ENCODE measurements around the gene ACOX1.

ACOX1 gene

DNA sequence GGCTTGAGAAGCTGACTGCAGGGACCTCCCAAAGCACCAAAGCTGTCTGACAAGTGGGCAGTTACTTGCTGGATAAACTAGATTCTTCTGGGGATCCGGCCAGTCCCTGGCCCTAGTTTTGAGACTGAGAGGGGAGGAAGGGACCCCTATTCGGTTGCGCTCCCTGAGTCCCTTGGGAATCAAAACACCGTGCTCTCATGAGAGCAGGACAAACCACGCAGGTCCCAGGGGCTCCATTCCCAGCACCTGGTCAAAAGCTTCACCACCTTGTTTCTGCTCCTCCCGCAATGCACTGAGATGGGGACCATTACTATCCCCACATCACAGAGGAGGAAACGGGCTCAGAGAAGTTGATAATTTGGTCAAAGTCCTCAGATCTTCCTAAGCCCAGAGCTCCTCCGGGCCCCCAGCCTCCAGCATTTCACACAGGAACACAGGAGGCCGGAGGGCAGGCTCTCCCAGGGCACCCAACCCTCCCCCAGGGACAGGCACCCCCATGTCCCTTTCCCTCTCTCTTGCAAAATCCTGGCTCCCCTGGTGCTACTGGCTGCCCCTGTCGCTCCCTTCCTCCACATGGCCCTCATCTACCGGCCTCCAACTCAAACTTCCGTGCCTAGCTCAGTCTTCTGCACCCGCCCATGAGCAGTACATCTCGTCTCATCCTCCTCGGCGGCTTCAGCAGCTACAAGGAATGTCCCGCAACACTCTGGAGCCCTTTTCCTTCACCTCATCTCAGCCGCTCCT, 85.5 kb downstream of the ACOX1 start:
- TF ChIP-seq, protein P1, sequence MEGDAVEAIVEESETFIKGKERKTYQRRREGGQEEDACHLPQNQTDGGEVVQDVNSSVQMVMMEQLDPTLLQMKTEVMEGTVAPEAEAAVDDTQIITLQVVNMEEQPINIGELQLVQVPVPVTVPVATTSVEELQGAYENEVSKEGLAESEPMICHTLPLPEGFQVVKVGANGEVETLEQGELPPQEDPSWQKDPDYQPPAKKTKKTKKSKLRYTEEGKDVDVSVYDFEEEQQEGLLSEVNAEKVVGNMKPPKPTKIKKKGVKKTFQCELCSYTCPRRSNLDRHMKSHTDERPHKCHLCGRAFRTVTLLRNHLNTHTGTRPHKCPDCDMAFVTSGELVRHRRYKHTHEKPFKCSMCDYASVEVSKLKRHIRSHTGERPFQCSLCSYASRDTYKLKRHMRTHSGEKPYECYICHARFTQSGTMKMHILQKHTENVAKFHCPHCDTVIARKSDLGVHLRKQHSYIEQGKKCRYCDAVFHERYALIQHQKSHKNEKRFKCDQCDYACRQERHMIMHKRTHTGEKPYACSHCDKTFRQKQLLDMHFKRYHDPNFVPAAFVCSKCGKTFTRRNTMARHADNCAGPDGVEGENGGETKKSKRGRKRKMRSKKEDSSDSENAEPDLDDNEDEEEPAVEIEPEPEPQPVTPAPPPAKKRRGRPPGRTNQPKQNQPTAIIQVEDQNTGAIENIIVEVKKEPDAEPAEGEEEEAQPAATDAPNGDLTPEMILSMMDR (IDR thresholded peaks at IDR 0.05; ENCODE audit: control insufficient read depth, insufficient read depth, low read depth, low read length, missing control alignments), result no peak
- no peak for DNase-seq (ENCODE audit: low read depth)
- no peak overlapping the region for H3K4me3 ChIP-seq (ENCODE audit: control insufficient read depth, low read depth, low read length)

DNA sequence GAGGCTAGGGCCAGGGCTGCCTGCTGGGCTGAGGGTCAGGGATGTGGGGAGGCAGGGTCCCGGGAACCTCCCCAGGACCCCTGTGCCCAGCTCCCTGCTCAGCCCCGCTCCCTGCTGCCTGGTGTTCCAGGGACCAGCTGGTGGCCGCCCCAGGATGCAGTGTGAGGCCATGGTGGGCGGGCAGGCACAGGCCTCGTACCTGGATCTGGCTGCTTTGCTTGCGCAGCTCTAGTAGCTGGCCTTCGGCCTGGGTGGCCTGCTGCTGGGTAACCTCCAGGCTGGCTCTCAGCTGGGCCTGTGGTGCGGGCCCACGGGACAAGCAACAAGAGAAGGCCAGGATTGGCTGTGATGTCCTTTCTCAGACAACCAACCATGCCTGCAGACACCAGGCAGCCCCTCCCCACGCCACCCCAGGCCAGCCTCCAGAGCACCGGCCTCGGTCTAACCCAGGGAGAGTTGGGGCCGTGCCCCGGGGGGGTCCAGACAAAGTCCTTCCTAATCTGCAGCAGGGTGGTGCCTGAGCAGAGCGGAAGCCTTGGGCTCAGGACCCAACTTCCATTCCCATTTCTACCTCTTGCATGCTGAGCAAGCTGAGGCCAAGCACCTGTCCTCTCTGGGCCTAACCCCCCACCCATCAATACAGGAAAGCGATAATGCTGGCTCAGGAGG, 86.3 kb downstream of the ACOX1 start:
- TF ChIP-seq, protein P1 (IDR thresholded peaks at IDR 0.05; ENCODE audit: control insufficient read depth, insufficient read depth, low read depth, low read length, missing control alignments), result no peak
- H3K4me3 ChIP-seq (ENCODE audit: control insufficient read depth, low read depth, low read length), result no peak overlapping the region
- no peak for DNase-seq (ENCODE audit: low read depth)

DNA sequence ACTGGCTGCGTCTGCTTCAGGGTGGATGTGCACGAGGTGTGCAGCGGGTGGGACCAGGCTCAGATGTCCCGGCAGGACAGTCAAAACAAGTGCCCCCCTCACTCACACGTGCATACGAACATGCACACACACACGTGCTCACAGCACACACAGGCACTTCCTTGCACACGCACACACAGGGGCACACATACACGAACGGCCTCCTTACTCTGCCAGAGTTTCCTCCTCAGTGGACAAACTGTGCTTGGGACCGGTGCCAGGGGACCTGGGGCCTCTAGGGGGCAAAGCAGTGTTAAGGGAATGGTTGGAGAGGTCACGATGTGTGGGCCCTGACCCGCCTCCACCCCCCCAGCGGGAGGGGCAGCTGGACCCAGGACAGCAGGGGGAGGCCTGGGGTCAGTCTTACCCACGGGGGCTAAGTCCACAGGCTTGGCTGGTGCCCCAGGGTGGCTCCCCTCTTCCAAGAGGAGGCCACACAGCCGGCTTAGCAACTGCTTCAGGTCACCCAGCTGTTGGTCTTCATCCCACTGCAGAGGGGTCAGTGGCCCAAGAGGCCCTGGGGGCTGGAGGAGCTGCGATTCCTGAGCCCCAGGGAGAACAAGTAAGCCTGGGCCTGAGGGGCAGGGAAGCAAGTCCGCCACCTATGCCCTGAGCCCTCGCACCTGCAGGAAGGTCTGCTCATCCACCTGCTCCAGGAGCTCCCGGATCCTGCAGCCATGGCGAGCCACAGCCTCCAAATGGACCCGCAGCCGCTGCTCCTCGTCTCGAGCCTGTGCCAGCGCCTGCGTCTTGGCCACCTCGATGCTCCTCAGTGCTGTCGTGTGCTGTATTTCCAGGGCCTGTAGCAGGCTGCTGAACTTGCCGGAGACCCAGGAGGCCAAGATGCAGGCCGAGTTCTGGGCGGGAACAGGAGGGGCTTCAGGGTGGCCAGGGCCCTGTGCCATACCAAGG, 87.1 kb downstream of the ACOX1 start:
- TF ChIP-seq, protein P1 (IDR thresholded peaks at IDR 0.05; ENCODE audit: control insufficient read depth, insufficient read depth, low read depth, low read length, missing control alignments), result no peak
- DNase-seq (ENCODE audit: low read depth), result no peak

More for the DNA sequence above, 87.1 kb downstream of the ACOX1 start:
- no peak overlapping the region for H3K4me3 ChIP-seq (ENCODE audit: control insufficient read depth, low read depth, low read length)

Measured in AG09309 (cell line).